Type B pancreatic cell (in vitro differentiated cells): Measurements from ENCODE around the gene GREB1L. TPM values are rescaled to one million over a fixed set of nuclear protein-coding genes. Genes with fewer than 3 reads are reported as not detected.

Source experiments
- DNase-seq: peaks from one replicate; pipeline ENCODE4 v3.0.0; 2021; ENCODE audit warnings: mixed read lengths; ENCODE audit not compliant: unreplicated experiment; ENCODE audit errors: extremely low spot score
- H3K27ac Mint-ChIP-seq: 2 replicates; pipeline ENCODE4 v1.8.0; 2021; ENCODE audit warnings: mild to moderate bottlenecking, mixed read lengths
- H3K27me3 Mint-ChIP-seq: 2 replicates; pipeline ENCODE4 v1.8.0; 2021; ENCODE audit warnings: mixed read lengths
- H3K36me3 Mint-ChIP-seq: 2 replicates; pipeline ENCODE4 v1.8.0; 2021; ENCODE audit warnings: mixed read lengths
- H3K4me1 Mint-ChIP-seq: one replicate; pipeline ENCODE4 v1.8.0; 2021; ENCODE audit warnings: mixed read lengths; ENCODE audit not compliant: unreplicated experiment
- H3K4me3 Mint-ChIP-seq: 2 replicates; pipeline ENCODE4 v1.8.0; 2021; ENCODE audit warnings: mild to moderate bottlenecking, mixed read lengths
- H3K9me3 Mint-ChIP-seq: 2 replicates; pipeline ENCODE4 v1.8.0; 2021; ENCODE audit warnings: mixed read lengths
- total RNA-seq: library from RNA; stranded (reverse); gene quantifications from 2 replicates; pipeline ENCODE4 v1.2.1, GENCODE V29; 2021; ENCODE audit warnings: low replicate concordance
- TF ChIP-seq, protein P1 (sequence below): fragments of 200-600 bp; sonication (generic); conservative IDR thresholded peaks from 2 replicates; pipeline ENCODE4 v1.5.0; 2021; ENCODE audit warnings: antibody characterized with exemption, mild to moderate bottlenecking

The GREB1L gene
- total RNA-seq, 1 donor from 2014 or later: 6.5 TPM

DNA sequence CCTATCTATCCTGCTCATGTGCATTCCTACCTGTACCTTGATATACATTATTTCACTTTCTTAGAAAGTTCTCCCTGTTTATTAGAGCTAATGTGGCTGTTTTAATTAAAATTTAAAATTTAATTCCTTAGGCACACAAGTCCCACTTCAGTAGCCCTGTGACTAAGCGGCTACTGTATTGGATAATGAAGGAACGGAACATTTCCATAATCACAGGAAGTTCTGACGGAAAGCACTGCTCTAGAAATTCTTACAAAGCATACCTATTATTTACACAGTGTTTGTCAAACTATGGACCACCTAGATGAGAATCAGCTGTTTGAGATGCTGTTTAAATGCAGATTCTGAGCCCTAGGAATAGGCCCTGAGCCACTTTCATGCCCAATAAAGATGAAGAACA is 13.2 kb downstream of the GREB1L start:
- Mint-ChIP-seq H3K4me1 (peaks cover 13% of the 10 kb centered on the region), H3K9me3 (no peaks in the 10 kb centered on the region), H3K4me3 (no peak overlapping the region), H3K27ac (no peak overlapping the region), H3K27me3 (no peaks in the 10 kb centered on the region), H3K36me3 (no peaks in the 10 kb centered on the region)
- TF ChIP-seq, protein P1, sequence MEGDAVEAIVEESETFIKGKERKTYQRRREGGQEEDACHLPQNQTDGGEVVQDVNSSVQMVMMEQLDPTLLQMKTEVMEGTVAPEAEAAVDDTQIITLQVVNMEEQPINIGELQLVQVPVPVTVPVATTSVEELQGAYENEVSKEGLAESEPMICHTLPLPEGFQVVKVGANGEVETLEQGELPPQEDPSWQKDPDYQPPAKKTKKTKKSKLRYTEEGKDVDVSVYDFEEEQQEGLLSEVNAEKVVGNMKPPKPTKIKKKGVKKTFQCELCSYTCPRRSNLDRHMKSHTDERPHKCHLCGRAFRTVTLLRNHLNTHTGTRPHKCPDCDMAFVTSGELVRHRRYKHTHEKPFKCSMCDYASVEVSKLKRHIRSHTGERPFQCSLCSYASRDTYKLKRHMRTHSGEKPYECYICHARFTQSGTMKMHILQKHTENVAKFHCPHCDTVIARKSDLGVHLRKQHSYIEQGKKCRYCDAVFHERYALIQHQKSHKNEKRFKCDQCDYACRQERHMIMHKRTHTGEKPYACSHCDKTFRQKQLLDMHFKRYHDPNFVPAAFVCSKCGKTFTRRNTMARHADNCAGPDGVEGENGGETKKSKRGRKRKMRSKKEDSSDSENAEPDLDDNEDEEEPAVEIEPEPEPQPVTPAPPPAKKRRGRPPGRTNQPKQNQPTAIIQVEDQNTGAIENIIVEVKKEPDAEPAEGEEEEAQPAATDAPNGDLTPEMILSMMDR: no peak
- no peak for DNase-seq

DNA sequence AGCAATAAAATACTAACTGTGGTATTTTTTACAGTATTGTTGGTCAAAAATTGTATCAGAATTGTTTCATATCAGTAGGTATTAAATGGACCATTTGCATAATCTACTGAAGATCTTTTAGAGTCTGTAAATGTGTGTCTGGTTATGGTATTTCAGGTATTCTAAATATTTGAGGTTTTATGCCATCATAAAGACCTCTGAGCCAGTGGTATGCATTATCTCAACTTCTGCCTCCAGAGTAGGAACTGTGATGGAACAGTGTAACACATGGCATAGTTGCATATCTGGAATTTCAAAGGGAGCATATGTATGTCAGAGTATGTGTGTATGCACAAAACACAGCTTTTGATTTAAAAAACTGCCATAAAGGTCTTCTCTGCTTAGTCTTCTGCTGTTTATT is 15.4 kb downstream of the GREB1L start:
- H3K4me1 Mint-ChIP-seq: peaks cover 13% of the 10 kb centered on the region
- H3K27ac Mint-ChIP-seq: no peak overlapping the region
- no peaks in the 10 kb centered on the region for H3K36me3 Mint-ChIP-seq
- H3K27me3 Mint-ChIP-seq: no peaks in the 10 kb centered on the region
- no peaks in the 10 kb centered on the region for H3K9me3 Mint-ChIP-seq
- no peak overlapping the region for H3K4me3 Mint-ChIP-seq
- DNase-seq: no peak
- TF ChIP-seq, protein P1: no peak

DNA sequence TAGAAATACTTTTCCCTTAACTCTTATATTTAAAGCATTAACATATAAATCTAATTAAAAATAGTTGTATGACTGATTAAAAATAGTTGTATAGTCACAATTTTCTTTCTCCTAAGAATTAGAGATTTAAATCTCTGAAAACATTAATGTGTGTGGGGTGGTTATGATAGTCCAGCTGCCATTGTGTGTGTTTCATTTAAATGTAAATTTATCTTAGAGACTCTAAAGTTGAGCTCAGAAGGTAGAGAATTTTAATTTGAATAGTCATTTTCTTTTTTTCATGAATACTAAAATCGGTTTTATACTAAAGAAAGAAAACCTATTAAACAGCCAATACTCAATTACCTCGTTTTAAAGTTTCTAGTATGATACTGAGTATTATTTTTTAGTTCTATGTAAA is 18.6 kb downstream of the GREB1L start:
- Mint-ChIP-seq H3K27ac (no peak overlapping the region), H3K36me3 (no peaks in the 10 kb centered on the region), H3K9me3 (no peaks in the 10 kb centered on the region), H3K4me1 (peaks cover 36% of the 10 kb centered on the region), H3K4me3 (no peak overlapping the region), H3K27me3 (no peaks in the 10 kb centered on the region)
- TF ChIP-seq, protein P1: no peak
- no peak for DNase-seq

DNA sequence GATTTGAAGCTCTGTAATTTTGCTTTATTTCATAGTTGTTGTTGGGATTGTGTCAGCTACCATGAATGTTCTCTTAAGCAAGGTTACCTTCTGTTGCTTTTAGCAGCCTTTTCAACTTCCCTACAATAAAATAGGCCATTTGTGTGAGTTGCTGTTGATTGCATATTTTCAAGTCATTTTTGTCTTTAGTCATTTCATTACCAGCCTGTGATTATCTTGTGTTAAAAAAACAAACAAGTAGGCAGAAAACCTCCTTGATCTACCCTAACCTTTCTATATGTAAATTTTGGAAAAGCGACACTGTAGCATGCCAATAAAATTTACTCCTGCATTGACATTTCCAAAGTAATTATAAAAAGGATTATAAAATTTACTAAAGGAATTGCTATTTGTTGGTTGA is 19.3 kb downstream of the GREB1L start:
- no peaks in the 10 kb centered on the region for H3K9me3 Mint-ChIP-seq
- no peaks in the 10 kb centered on the region for H3K36me3 Mint-ChIP-seq
- TF ChIP-seq, protein P1: no peak
- no peaks in the 10 kb centered on the region for H3K27me3 Mint-ChIP-seq
- H3K4me3 Mint-ChIP-seq: no peak overlapping the region
- H3K27ac Mint-ChIP-seq: no peak overlapping the region
- peaks cover 43% of the 10 kb centered on the region for H3K4me1 Mint-ChIP-seq
- no peak for DNase-seq

DNA sequence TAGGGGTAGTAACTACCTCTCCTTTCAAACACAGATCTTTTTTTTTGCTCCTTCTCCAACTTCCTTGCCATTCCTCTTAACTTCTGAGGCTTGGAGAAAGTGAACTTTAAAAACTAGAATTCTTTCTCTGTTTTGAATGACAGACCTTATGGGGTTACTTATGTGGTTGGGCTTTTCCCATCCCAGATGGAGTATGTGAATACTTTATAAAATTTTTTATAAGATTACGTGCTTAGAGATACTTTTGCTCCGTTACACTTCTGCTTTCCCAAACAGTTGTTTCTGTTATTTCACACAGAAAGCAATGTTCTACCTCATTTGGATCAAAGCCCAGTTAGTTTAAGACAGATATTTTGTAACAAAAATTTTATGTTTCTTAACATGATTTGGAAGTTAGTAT is 20.2 kb downstream of the GREB1L start:
- Mint-ChIP-seq H3K36me3 (no peaks in the 10 kb centered on the region), H3K4me1 (peaks cover 47% of the 10 kb centered on the region), H3K27ac (no peak overlapping the region), H3K4me3 (no peak overlapping the region), H3K27me3 (no peaks in the 10 kb centered on the region), H3K9me3 (no peaks in the 10 kb centered on the region)
- no peak for DNase-seq
- TF ChIP-seq, protein P1: no peak

DNA sequence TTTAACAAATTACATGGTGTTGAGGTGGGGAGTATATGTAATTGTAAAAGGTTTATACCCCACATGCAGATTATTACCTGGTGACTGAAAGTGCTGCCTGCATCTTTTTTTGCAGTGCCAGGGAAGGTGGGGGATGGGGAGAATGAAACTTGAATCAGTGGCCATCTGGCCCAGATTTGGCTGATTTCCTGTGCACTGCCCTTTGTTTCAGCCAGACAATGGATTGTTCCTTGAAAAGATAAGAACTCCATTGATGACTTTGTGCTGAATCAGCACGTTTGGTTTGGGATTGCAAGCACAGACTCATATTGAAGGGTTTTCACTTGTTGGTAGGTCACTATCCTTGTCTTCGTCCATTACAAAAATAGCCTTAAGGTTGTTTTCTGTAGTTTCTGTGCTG is 20.9 kb downstream of the GREB1L start:
- TF ChIP-seq, protein P1: no peak
- Mint-ChIP-seq H3K4me1 (peaks cover 44% of the 10 kb centered on the region), H3K27ac (no peak overlapping the region), H3K4me3 (no peak overlapping the region), H3K9me3 (no peaks in the 10 kb centered on the region), H3K27me3 (no peaks in the 10 kb centered on the region), H3K36me3 (no peaks in the 10 kb centered on the region)
- no peak for DNase-seq
